Stimulated activated effector memory CD8-positive, alpha-beta T cell treated with anti-CD3 and anti-CD28 coated beads, Interleukin-12 subunit alpha, Interleukin-12 subunit beta, amount 100 ng/mL, for 72 hours (primary cell): ENCODE measurements around the gene OXER1.

Source experiments
- ATAC-seq: fragments of 150-1000 bp; cut with Tn5 transposase; 2 replicates; pipeline ENCODE4 v1.10.0; 2021
- DNase-seq, 2 donors: peaks; one replicate each; pipeline ENCODE4 v3.0.0; 2021 to 2022; ENCODE audit warnings: low spot score in 2 of 2
- H3K27ac Mint-ChIP-seq: one replicate; pipeline ENCODE4 v1.8.0; 2022; ENCODE audit warnings: mild to moderate bottlenecking, mixed read lengths
- H3K36me3 Mint-ChIP-seq: one replicate; pipeline ENCODE4 v1.8.0; 2022; ENCODE audit warnings: mild to moderate bottlenecking, mixed read lengths
- H3K4me1 Mint-ChIP-seq: one replicate; pipeline ENCODE4 v1.8.0; 2022; ENCODE audit warnings: mixed read lengths
- H3K4me3 Mint-ChIP-seq: one replicate; pipeline ENCODE4 v1.8.0; 2022; ENCODE audit warnings: mild to moderate bottlenecking, mixed read lengths
- H3K9me3 Mint-ChIP-seq: one replicate; pipeline ENCODE4 v1.8.0; 2022; ENCODE audit warnings: mixed read lengths

OXER1 gene

DNA sequence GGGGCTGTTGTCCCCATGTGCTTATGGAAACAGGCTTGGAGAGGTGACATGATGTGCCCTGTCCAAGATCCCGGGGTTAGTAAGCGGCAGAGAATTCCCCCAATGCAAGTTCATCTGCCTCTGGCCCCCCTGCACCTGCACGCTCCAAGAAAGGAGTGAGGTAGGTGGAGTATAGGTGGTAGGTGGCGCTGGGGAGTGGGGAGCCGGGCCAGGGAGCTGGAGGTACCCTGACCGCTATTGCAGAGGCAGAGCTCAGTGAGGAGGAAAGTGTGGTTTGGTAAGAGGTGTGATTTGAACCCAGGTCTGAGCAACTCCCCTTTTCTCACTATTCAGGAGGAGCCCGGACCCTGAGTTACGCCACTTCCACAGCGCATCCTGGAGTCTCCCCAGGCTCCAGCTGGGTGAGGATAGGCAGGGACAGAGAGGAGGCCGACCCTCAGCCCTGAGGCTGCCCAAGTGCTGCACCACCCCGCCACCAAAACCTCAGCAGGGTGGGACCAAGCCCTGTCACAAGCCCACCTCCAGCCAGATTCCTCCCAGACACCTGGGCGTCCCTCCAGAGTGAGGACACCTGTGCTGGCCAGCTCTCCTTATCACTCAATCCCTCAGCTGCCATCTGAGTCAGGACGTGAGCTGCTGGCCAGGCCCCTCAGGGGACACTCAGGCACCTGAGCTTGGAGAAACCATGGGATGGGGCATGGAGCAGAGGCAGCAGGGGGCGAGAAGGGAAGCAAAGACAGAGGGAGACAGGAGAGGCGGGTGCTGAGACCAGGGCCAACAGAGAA, 22.8 kb upstream of the OXER1 start:
- ATAC-seq (no peak), DNase-seq (no peak)
- H3K27ac Mint-ChIP-seq, result no peak overlapping the region
- H3K36me3 Mint-ChIP-seq, result peaks cover 5% of the 10 kb centered on the region
- H3K4me1 Mint-ChIP-seq, result peaks cover 20% of the 10 kb centered on the region
- no peaks in the 10 kb centered on the region for H3K9me3 Mint-ChIP-seq
- H3K4me3 Mint-ChIP-seq, result no peak overlapping the region

- Mint-ChIP-seq H3K4me1 (peaks cover 11% of the 10 kb centered on the region), H3K36me3 (peaks cover 5% of the 10 kb centered on the region), H3K9me3 (no peaks in the 10 kb centered on the region), H3K27ac (no peak overlapping the region), H3K4me3 (no peak overlapping the region)
- ATAC-seq (no peak), DNase-seq (no peak)
Observed at GRCh38 chr2:42784204-42784880, 20.4 kb upstream of the OXER1 start.

- ATAC-seq (no peak), DNase-seq (no peak)
- Mint-ChIP-seq H3K4me1 (peaks cover 9% of the 10 kb centered on the region), H3K4me3 (no peak overlapping the region), H3K9me3 (no peaks in the 10 kb centered on the region), H3K36me3 (peaks cover 5% of the 10 kb centered on the region), H3K27ac (no peak overlapping the region)
Observed at GRCh38 chr2:42783511-42783910, 19.6 kb upstream of the OXER1 start.

DNA sequence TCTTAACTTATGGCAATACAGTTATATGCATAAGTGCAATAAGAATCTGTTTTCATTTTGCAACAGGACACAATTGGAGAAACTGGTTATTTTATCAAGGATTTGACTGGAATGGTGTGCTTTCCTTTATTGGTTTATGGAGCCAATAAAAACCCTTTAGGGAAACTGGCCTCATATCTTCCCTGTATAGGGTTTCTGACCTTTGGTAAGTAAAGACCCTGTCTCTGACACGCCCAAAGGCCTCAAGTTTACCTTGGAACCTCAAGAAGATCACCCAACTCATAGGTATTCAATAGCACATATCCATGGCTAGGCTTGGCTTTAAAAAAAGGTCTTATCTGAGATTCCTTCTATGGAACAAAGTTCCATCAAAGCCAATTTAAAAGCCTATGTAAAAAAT, 17.2 kb upstream of the OXER1 start:
- Mint-ChIP-seq H3K4me1 (no peaks in the 10 kb centered on the region), H3K27ac (no peak overlapping the region), H3K9me3 (no peaks in the 10 kb centered on the region), H3K4me3 (no peak overlapping the region), H3K36me3 (no peaks in the 10 kb centered on the region)
- DNase-seq (no peak), ATAC-seq (no peak)

- no peaks in the 10 kb centered on the region for H3K9me3 Mint-ChIP-seq
- ATAC-seq, result no peak
- H3K36me3 Mint-ChIP-seq, result no peaks in the 10 kb centered on the region
- no peak for DNase-seq
- H3K4me3 Mint-ChIP-seq, result no peak overlapping the region
- H3K4me1 Mint-ChIP-seq, result no peaks in the 10 kb centered on the region
- no peak overlapping the region for H3K27ac Mint-ChIP-seq
Observed at GRCh38 chr2:42777883-42778805, 14.2 kb upstream of the OXER1 start.

GRCh38 chr2:42775810-42776209, 11.9 kb upstream of the OXER1 start:
- DNase-seq, result no peak
- Mint-ChIP-seq H3K27ac (no peak overlapping the region), H3K4me1 (no peaks in the 10 kb centered on the region), H3K36me3 (no peaks in the 10 kb centered on the region), H3K4me3 (no peak overlapping the region), H3K9me3 (no peaks in the 10 kb centered on the region)
- ATAC-seq, result no peak

- no peaks in the 10 kb centered on the region for H3K9me3 Mint-ChIP-seq
- no peaks in the 10 kb centered on the region for H3K36me3 Mint-ChIP-seq
- H3K4me3 Mint-ChIP-seq, result no peak overlapping the region
- peak overlapping the region; percentile 50 for H3K27ac Mint-ChIP-seq
- no peaks in the 10 kb centered on the region for H3K4me1 Mint-ChIP-seq
- DNase-seq, result no peak
- ATAC-seq, result no peak
Observed at GRCh38 chr2:42775186-42775585, 11.3 kb upstream of the OXER1 start.

- no peaks in the 10 kb centered on the region for H3K36me3 Mint-ChIP-seq
- DNase-seq (no peak), ATAC-seq (no peak)
- no peaks in the 10 kb centered on the region for H3K9me3 Mint-ChIP-seq
- no peaks in the 10 kb centered on the region for H3K4me1 Mint-ChIP-seq
- H3K27ac Mint-ChIP-seq, result no peak overlapping the region
- no peak overlapping the region for H3K4me3 Mint-ChIP-seq
Observed at GRCh38 chr2:42771546-42772153, 7.7 kb upstream of the OXER1 start.

DNA sequence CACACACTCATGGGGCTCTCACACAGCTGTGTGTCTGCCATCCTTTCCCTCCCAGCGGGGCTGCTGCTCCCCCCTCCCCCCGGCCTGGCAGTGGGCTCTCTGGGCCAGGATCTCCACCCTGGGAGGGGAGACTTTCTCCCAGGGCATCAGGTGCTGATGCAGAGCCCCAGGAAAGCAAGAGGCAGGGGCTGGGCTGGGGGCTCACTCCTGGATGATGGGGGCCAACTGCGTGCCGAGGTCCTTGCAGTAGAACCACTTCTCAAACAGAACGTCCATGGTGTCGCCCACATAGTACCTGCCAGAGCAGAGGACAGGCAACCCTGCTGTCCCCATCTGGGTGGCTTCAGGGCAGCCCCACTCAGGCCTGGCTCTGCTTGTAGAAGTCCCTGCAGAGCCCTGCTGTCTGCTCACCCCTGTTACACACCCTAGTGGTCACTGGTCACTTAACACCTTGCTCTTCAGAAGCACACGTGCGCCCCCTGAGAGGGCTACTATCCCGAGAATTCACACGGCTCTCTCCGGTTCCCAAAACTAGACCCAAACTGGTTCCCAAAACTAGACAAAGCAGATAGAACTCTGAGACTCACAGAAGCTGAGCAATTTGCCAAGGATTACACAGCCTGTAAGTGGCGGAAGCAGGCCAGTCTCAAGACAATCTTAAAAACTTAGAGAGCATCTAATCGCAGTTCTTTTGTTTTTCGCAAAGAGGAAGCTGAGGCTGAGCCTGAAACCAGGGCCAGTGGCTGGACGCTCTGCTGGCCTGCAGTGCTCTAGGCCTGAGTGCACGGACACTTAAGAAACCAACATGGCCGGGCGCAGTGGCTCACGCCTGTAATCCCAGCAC, 6.6 kb upstream of the OXER1 start:
- H3K9me3 Mint-ChIP-seq, result no peaks in the 10 kb centered on the region
- no peak overlapping the region for H3K4me3 Mint-ChIP-seq
- no peaks in the 10 kb centered on the region for H3K36me3 Mint-ChIP-seq
- H3K27ac Mint-ChIP-seq, result no peak overlapping the region
- no peak for DNase-seq
- H3K4me1 Mint-ChIP-seq, result no peaks in the 10 kb centered on the region
- ATAC-seq, result peak; percentile 59

DNA sequence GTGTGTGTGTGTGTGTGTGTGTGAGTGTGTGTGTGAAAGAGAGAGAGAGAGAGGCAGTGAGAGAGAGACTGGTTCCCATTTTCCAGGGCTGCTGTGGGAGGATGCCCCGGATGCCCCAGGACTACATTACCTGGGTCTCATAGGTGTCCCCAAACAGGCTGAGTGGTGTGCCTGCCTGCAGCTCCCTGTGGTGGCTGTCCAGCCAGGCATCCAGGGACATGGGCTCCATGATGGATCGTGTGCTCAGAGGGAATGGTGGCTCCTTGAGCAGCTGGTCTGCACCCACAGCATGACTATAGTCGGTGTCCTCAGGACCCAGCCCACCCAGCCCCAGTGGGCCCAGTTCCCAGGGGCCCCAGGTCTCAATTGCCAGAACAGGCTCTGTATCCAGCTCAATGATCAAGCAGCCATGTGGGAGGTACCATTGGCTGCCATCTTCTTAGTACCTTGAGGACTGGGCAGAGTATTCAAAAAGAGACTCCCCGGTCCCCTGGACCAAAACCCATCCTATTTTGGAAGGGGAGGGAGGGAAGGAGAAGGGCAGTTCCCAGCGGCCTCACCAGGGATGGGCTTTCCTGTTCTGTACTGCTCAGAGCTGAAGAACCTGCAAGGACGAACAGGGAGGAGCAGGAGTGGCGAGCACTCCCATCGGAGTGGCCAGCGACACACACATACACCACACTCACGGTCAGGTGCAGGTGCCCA, 5.8 kb upstream of the OXER1 start:
- Mint-ChIP-seq H3K4me3 (no peak overlapping the region), H3K27ac (no peak overlapping the region), H3K9me3 (no peaks in the 10 kb centered on the region), H3K4me1 (no peaks in the 10 kb centered on the region), H3K36me3 (no peaks in the 10 kb centered on the region)
- DNase-seq (no peak), ATAC-seq (peak; percentile 33)

DNA sequence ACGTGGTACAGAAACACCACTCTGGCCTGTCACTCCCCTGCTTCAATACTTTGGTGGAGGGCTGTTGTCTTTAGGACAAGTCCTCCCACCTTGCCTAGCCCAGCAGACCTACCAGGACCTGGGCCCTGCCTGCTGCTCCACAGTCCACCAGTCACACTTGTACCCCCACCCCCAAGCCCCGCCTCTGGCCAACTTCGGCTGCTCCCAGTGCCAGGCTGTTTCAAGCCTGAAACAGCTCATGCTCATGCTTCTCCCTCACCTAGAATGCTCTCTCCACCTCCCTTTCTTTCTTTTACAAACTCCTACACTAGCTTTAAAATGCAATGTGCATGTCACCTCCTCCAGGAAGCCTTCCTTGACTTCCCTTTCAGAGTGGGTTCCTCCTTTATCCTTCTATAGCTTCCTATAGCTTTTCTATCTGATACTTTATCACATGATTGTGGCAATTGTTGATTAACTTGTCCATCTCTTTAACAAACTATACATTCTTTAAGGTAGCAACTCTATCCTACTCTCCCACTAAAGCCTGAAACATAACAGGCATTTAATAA, 4.8 kb upstream of the OXER1 start:
- Mint-ChIP-seq H3K9me3 (no peaks in the 10 kb centered on the region), H3K27ac (no peak overlapping the region), H3K4me3 (no peak overlapping the region), H3K4me1 (no peaks in the 10 kb centered on the region), H3K36me3 (no peaks in the 10 kb centered on the region)
- ATAC-seq, result no peak
- DNase-seq, result no peak

DNA sequence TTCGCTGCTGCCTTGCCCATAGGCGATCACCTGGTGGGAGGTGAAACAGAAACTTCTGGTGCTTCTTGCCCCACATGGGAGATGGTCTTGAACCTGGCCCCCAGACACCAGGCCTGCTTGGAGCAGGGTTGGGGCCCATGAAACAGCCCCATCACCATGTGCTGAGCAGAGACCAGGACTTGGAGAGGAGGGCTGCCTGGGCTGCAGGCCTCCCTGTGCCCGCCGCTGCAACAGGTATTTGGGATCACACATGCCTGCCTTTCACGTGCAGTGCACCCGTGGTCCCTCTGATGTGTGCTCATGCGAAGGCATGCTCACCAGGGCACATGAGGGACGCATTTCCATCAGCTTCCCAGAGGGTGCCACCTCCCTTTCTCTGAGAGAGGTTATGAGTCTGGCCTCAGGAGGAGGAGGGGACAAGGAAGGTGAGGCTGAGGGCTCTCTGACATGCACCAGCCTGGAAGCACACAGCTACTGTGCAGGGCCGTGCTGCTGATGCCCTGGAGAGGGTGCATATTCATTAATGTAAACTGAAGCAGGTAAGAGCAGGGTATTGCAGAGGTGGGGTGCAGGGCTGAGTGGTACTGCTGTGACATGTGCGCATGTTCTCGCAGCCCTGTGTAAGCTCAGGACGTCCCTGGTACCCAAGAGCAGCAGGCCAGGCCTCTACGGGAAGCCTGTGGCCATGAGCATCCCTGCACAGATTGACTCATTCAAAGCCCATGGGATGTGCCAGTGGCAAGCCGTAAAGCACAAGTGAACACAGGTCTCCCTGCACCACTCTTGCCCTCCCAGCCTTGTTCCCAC, 4.2 kb upstream of the OXER1 start:
- Mint-ChIP-seq H3K27ac (no peak overlapping the region), H3K4me3 (no peak overlapping the region), H3K4me1 (no peaks in the 10 kb centered on the region), H3K9me3 (no peaks in the 10 kb centered on the region), H3K36me3 (no peaks in the 10 kb centered on the region)
- ATAC-seq (no peak), DNase-seq (no peak)
